GM21737 (cell line): ENCODE data around the gene PIERCE2.
"Not testable (repeated sequence)": the region's sequence is repeated elsewhere in the genome, so short reads cannot be mapped to it uniquely, and the experiment has no call there.

Experiments
- ATAC-seq: cut with Tn5 transposase; IDR thresholded peaks from one replicate; pipeline ENCODE4 v1.9.1; 2021; ENCODE audit warnings: mild to moderate bottlenecking, moderate library complexity; ENCODE audit not compliant: unreplicated experiment

The PIERCE2 gene

DNA sequence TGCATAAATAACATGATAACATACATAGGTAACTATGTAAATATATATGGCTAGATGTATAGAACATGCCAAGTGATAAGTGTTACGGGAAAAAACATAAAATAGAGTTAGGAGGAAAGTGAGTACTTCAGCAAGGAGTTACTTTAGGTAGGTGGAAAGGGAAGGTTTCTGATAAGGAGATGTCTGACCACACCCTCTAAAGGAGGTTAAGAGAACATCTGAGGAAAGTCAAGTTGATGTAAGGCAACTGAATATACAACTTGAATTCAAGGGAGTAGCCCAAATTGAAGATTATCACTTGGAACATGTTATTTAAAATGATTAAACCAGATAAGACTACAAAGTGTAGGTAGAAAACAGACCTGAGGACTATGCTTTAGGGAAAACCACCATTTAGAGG lies 13.8 kb downstream of the PIERCE2 start:
- ATAC-seq: no peak

DNA sequence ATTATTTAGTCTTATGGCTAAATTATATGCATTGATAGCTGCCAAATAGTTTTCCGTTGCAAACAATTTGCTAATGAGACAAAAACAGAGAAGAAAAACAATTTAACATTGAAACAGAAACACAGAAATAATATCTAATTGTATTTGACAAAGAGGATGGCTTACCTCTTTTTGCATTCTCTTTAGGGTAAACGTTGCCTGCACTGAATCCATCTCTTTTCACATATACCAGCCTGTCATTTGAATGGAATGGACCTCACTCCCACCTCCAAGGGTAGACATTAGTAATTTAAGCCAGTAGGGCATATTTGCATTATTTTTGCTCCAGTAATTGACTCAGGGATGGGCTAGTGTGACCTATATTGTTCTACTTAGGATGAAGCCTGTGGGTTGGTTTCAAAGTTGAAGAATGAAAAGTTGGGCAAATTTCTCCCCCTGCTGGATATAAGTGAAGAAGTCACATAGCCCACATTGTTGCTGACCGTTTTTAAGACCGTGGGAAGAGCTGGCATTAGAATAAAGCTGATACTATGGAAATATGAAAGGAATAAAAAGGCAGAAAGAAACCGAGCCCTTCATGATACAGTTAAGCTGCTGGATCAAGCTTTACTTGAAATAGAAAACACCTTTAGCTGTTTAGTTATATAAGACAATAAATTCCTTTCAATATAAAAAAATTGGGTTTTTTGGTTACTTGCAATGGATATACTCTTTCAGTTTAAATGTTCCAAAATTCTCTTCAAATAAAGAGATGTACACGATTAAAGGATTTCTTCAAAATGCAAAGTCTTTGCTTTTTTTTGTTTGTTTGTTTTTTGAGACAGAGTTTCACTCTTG lies 26.9 kb downstream of the PIERCE2 start:
- ATAC-seq: peak; percentile 59

DNA sequence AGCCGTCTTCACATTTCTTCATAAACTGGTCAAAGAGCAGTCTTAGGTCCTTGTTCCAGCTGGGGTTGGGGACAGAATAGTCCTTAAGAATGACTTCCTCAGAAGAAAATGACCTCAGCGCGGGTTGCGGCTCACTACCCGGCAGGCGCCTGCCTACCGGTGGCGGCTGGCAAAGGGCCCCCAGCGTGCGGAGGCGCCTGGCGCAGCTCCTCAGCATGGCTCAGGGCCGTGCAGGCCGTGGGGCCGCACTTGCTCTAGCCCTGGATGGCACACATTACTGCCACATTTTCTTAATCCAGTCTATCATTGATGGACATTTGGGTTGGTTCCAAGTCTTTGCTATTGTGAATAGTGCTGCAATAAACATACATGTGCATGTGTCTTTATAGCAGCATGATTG lies 34.8 kb downstream of the PIERCE2 start:
- not testable (repeated sequence) for ATAC-seq

DNA sequence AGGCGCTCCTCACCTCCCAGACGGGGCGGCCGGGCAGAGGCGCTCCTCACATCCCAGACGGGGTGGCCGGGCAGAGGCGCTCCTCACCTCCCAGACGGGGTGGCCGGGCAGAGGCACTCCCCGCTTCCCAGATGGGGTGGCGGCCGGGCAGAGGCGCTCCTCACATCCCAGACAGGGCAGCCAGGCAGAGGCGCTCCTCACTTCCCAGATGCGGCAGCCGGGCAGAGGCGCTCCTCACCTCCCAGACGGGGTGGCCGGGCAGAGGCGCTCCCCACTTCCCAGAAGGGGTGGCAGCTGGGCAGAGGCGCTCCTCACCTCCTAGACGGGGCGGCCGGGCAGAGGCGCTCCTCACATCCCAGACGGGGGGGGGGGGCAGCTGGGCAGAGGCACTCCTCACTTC lies 37.6 kb downstream of the PIERCE2 start:
- not testable (repeated sequence) for ATAC-seq

DNA sequence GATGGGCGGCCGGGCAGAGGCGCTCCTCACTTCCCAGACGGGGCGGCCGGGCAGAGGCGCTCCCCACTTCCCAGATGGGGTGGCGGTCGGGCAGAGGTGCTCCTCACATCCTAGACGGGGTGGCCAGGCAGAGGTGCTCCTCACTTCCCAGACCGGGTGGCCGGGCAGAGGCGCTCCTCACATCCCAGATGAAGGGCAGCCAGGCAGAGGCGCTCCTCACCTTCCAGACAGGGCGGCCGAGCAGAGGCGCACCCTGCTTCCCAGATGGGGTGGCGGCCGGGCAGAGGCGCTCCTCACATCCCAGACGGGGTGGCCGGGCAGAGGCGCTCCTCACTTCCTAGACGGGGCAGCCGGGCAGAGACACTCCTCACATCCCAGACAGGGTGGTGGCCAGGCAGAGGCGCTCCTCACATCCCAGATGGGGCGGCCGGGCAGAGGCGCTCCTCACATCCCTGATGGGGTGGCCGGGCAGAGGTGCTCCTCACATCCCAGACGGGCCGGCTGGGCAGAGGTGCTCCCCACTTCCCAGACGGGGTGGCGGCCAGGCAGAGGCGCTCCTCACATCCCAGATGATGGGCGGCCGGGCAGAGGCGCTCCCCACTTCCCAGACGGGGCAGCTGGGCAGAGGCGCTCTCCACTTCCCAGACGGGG lies 38.2 kb downstream of the PIERCE2 start:
- ATAC-seq: not testable (repeated sequence)

DNA sequence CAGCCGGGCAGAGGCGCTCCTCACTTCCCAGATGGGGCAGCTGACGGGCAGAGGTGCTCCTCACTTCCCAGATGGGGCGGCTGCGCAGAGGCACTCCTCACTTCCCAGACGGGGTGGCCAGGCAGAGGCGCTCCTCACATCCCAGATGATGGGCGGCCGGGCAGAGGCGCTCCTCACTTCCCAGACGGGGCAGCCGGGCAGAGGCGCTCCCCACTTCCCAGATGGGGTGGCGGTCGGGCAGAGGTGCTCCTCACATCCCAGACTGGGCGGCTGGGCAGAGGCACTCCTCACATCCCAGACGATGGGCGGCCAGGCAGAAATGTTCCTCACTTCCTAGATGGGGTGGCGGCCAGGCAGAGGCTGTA lies 38.7 kb downstream of the PIERCE2 start:
- not testable (repeated sequence) for ATAC-seq

DNA sequence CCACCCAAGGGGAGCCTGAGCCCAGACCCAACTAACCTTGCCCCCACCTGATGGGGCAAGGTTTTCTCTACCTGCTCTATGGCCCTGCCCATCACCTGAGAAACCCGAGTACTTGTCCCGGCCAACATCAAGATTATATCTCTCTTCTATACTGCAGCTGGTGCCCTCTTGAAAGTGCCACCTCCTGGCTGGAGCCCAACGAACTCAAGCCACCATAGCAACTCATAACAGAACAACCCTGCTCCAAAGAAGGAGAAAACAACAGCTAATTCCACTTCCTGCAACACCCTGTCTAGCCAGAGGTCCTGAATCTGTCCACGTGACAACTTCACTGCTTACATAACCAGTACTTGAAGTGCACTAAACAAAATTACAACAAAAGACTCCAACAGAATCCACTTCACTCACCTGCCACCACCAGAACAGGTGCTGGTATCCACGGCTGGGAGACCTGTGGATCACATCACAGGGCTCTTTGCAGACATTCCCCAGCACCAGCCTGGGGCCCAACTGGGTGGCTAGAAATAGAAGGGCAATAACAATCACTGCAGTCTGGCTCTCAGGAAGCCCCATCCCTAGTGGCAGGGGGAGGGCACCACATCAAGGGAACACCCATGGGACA lies 49.2 kb downstream of the PIERCE2 start:
- no peak for ATAC-seq

DNA sequence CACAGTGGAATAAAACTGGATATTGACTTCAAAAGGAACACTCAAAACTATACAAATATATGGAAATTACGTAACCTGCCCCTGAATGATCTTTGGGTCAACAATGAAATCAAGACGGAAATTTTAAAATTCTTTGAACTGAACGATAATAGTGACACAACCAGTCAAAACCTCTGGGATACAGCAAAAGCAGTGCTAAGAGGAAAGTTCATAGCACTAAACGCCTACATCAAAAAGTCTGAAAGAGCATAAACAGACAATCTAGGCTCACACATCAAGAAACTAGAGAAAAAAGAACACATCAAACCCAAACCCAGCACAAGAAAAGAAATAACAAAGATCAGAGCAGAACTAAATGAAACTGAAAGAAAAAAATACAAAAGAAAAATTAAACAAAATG lies 53.2 kb downstream of the PIERCE2 start:
- ATAC-seq: no peak

DNA sequence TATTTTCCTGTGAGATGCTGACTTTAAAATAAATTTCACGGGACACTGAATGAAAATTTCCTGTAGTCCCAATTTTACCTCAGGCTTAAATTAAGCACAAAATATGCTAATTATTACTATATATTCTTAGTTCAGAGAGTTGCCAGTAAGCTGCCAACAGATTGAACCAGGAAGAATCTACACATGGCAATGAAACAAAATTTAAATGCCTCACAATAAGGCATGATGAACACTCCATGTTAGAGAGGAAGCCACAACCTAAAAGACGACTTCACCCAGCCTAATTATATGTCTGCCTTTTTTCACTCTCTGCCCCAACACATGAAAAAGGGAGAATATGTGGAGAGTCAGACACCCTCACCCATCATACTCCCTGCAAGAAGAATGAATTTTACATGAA lies 60.0 kb downstream of the PIERCE2 start:
- ATAC-seq: no peak
